ENCODE data around the gene ARSI. TPM values are rescaled to one million over a fixed set of nuclear protein-coding genes. Genes with fewer than 3 reads are reported as not detected.
A peak's percentile ranks its signal among the peaks of the same experiment; 100 is the strongest.

ARSI gene
- total and polyA plus RNA-seq, 2 of the 13 experiments (the other 11 are each of a cell fraction or from before 2014, with no cell fraction given), result 4.2 to 33.9 TPM

DNA sequence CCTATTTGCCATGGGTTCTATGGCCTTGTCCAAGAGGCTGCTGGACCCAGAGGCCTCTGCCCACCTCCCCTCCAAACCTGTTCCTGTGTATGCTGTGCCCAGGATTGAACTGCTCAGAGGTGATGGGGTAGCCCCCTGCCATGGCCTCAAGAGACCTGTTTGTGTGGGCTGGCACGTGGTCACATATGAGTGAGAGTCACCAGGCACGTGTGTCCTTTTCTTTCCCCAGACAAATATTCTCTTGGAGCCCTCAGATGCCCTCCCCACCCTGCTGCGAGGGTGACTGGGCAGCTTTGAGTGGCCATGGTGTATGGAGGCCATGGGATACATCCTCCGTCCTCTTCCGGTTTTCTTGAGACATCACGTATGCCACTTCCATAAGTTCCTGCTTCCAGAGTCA is 43.9 kb upstream of the ARSI start:
- intact Hi-C loops (cut with micrococcal nuclease; ENCODE audit: unreplicated experiment), result no loop called here
- H3K4me2 ChIP-seq (ENCODE audit: low read depth, low read length), result no peak overlapping the region
- H3K9ac ChIP-seq (ENCODE audit: insufficient read depth, low read depth, low read length), result no peak overlapping the region
- ATAC-seq (no peak), DNase-seq (ENCODE audit: low spot score) (no peak), FAIRE-seq (no peak)
- no peaks in the 10 kb centered on the region for H3K79me2 ChIP-seq (ENCODE audit: insufficient read depth, low read length)
- H2AFZ ChIP-seq (ENCODE audit: low read length), result no peak overlapping the region
- H3K9me3 ChIP-seq (ENCODE audit: low read length), result no peaks in the 10 kb centered on the region
- peaks cover 56% of the 10 kb centered on the region for H3K4me1 ChIP-seq (ENCODE audit: insufficient read depth, low read length)
- no peaks in the 10 kb centered on the region; a peak in 1 of 5 replicates for H3K27me3 ChIP-seq (ENCODE audit: control insufficient read depth in 1 of 2, insufficient read depth in 2 of 2, low read length in 2 of 2)
- H3K27ac ChIP-seq (ENCODE audit: extremely low read length, insufficient read depth, low read length), result no peak overlapping the region
- in situ Hi-C loops (cut with HindIII; ENCODE audit: extremely low pct_ligation_motif_present, low pct_unique_long_range_greater_than_20kb), result no loop called here
- no peaks in the 10 kb centered on the region for H4K20me1 ChIP-seq (ENCODE audit: insufficient read depth, low read length)
- ChIA-PET CTCF (ENCODE audit: low intra/inter-chr PET ratio, low total read pairs) (no interaction called here), POLR2A (no interaction called here)
- TF ChIP-seq GABPB1 (CRISPR knock-in tag; IDR thresholded peaks at IDR 0.05) (no peak), YY1 (IDR thresholded peaks at IDR 0.05; ENCODE audit: insufficient read depth, insufficient replicate concordance, low read depth, low read length) (no peak), ZNF768 (CRISPR knock-in tag; IDR thresholded peaks at IDR 0.05) (no peak), ZNF660 (CRISPR knock-in tag; IDR thresholded peaks at IDR 0.05; ENCODE audit: borderline replicate concordance, low read depth) (no peak)
- TF ChIP-seq, protein P1, sequence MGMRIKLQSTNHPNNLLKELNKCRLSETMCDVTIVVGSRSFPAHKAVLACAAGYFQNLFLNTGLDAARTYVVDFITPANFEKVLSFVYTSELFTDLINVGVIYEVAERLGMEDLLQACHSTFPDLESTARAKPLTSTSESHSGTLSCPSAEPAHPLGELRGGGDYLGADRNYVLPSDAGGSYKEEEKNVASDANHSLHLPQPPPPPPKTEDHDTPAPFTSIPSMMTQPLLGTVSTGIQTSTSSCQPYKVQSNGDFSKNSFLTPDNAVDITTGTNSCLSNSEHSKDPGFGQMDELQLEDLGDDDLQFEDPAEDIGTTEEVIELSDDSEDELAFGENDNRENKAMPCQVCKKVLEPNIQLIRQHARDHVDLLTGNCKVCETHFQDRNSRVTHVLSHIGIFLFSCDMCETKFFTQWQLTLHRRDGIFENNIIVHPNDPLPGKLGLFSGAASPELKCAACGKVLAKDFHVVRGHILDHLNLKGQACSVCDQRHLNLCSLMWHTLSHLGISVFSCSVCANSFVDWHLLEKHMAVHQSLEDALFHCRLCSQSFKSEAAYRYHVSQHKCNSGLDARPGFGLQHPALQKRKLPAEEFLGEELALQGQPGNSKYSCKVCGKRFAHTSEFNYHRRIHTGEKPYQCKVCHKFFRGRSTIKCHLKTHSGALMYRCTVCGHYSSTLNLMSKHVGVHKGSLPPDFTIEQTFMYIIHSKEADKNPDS (CRISPR knock-in tag; IDR thresholded peaks at IDR 0.05), result no peak
- TF ChIP-seq, protein P2, sequence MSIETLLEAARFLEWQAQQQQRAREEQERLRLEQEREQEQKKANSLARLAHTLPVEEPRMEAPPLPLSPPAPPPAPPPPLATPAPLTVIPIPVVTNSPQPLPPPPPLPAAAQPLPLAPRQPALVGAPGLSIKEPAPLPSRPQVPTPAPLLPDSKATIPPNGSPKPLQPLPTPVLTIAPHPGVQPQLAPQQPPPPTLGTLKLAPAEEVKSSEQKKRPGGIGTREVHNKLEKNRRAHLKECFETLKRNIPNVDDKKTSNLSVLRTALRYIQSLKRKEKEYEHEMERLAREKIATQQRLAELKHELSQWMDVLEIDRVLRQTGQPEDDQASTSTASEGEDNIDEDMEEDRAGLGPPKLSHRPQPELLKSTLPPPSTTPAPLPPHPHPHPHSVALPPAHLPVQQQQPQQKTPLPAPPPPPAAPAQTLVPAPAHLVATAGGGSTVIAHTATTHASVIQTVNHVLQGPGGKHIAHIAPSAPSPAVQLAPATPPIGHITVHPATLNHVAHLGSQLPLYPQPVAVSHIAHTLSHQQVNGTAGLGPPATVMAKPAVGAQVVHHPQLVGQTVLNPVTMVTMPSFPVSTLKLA (IDR thresholded peaks at IDR 0.05), result peak; percentile 92
- TF ChIP-seq, protein P3, sequence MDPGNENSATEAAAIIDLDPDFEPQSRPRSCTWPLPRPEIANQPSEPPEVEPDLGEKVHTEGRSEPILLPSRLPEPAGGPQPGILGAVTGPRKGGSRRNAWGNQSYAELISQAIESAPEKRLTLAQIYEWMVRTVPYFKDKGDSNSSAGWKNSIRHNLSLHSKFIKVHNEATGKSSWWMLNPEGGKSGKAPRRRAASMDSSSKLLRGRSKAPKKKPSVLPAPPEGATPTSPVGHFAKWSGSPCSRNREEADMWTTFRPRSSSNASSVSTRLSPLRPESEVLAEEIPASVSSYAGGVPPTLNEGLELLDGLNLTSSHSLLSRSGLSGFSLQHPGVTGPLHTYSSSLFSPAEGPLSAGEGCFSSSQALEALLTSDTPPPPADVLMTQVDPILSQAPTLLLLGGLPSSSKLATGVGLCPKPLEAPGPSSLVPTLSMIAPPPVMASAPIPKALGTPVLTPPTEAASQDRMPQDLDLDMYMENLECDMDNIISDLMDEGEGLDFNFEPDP (CRISPR knock-in tag; conservative IDR thresholded peaks at IDR 0.05), result no peak
- 84% methylated on average over 4 of the region's 6 CpGs for WGBS (ENCODE audit: low lambda C conversion rate)
- no peak overlapping the region for H3K4me3 ChIP-seq (replicated peaks in 1 of 3; ENCODE audit: insufficient read depth in 1 of 3, low read depth in 2 of 3, low read length in 3 of 3)
- H3K36me3 ChIP-seq (replicated peaks in 1 of 2; ENCODE audit: control insufficient read depth in 1 of 2, insufficient read depth in 2 of 2, low read length in 2 of 2), result no peaks in the 10 kb centered on the region
- no TSS peak for BruUV-seq (replicated peaks)
